ENCODE measurements around the gene TRIM38. TPM values are rescaled to one million over a fixed set of nuclear protein-coding genes. Genes with fewer than 3 reads are reported as not detected.
A peak's percentile ranks its signal among the peaks of the same experiment; 100 is the strongest.

TRIM38 gene
- total RNA-seq, 1 experiment from 2014 or later, result 15.7 TPM

DNA sequence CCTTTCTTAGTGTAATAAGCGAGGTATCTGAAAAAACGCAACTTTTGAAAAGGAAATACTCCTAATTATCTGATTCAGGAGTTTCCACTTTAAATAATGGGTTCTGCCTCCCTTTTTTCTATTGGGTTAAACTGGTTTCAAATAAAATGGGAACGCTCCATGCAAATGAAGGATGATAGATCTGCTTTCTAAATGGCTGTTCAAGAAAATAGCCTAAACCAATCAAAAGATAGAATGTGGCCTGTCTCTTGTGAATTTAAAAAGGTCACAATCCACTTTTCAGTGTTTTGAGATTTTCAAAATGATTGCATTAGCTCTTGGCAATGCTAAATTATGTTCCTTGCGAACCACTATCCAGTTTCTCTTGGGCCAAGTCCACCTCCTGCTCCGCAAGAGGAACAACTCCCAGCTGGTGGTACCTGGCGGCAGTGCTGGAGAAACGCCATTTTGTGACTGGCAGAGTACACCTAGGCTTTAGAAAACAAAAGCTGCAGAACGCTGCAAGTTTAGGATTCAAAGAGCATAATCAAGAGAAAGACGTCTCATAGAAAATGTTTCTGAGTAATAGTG, 56.7 kb downstream of the TRIM38 start:
- no peak for DNase-seq (ENCODE audit: low read depth, low spot score)
- in situ Hi-C loops (cut with HindIII; ENCODE audit: low pct_unique_long_range_greater_than_20kb, low sequenced_read_pairs), result no loop called here

DNA sequence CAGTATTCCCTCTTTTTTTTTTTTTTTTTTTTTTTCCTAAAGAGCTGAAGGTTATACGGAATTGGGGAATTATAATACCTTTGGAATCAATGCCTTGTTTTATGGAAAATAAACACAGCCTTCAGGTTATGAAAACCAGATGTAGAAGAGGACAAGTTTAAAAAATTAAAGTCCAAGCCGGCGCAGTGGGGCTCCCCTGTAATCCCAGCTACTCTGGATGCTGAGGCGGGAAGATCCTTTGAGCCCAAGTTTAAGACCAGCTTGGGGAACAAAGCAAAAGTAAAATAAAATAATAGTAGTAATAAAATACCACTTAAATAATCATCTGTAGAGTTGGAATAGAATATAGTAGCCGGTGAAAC, 57.3 kb downstream of the TRIM38 start:
- no peak for DNase-seq (ENCODE audit: low read depth, low spot score)
- in situ Hi-C loops (cut with HindIII; ENCODE audit: low pct_unique_long_range_greater_than_20kb, low sequenced_read_pairs), result no loop called here

DNA sequence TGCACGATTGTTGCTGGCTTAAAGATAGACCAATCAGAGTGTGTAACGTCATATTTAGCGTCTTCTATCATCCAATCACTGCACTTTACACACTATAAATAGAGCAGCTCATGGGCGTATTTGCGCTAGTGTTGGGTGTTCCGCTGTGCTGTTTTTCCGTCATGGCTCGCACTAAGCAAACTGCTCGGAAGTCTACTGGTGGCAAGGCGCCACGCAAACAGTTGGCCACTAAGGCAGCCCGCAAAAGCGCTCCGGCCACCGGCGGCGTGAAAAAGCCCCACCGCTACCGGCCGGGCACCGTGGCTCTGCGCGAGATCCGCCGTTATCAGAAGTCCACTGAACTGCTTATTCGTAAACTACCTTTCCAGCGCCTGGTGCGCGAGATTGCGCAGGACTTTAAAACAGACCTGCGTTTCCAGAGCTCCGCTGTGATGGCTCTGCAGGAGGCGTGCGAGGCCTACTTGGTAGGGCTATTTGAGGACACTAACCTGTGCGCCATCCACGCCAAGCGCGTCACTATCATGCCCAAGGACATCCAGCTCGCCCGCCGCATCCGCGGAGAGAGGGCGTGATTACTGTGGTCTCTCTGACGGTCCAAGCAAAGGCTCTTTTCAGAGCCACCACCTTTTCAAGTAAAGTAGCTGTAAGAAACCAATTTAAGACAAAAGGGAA, 57.9 kb downstream of the TRIM38 start:
- DNase-seq (ENCODE audit: low read depth, low spot score), result peak; percentile 85
- in situ Hi-C loops (cut with HindIII; ENCODE audit: low pct_unique_long_range_greater_than_20kb, low sequenced_read_pairs), result no loop called here

- in situ Hi-C loops (cut with HindIII; ENCODE audit: low pct_unique_long_range_greater_than_20kb, low sequenced_read_pairs), result no loop called here
- DNase-seq (ENCODE audit: low read depth, low spot score), result no peak
Observed at GRCh38 chr6:26021001-26021349, 58.4 kb downstream of the TRIM38 start.

GRCh38 chr6:26021350-26022131, 58.9 kb downstream of the TRIM38 start:
- peak; percentile 94 for DNase-seq (ENCODE audit: low read depth, low spot score)
- in situ Hi-C loops (cut with HindIII; ENCODE audit: low pct_unique_long_range_greater_than_20kb, low sequenced_read_pairs), result no loop called here

DNA sequence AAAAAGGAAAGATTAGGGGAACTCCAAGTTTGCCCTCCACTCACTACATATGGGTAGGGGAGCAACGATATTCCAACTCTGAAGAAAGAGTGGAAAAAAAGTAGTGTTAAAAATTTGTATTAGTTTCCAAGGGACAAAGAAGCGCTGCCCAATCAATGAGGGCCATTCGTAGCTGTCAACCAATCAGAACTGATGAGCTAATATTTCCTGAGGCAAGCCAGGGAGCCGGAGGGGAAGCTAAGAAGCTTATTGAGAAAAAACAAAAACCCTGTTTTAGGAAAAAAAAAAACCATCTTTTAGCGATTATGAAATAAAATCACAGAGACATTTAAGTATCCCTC, 59.5 kb downstream of the TRIM38 start:
- peak; percentile 78 for DNase-seq (ENCODE audit: low read depth, low spot score)
- in situ Hi-C loops (cut with HindIII; ENCODE audit: low pct_unique_long_range_greater_than_20kb, low sequenced_read_pairs), result no loop called here

GRCh38 chr6:26022737-26023136, 60.1 kb downstream of the TRIM38 start:
- DNase-seq (ENCODE audit: low read depth, low spot score), result no peak
- in situ Hi-C loops (cut with HindIII; ENCODE audit: low pct_unique_long_range_greater_than_20kb, low sequenced_read_pairs), result no loop called here

- no peak for DNase-seq (ENCODE audit: low read depth, low spot score)
- in situ Hi-C loops (cut with HindIII; ENCODE audit: low pct_unique_long_range_greater_than_20kb, low sequenced_read_pairs), result no loop called here
Observed at GRCh38 chr6:26024651-26025046, 62.0 kb downstream of the TRIM38 start.

DNA sequence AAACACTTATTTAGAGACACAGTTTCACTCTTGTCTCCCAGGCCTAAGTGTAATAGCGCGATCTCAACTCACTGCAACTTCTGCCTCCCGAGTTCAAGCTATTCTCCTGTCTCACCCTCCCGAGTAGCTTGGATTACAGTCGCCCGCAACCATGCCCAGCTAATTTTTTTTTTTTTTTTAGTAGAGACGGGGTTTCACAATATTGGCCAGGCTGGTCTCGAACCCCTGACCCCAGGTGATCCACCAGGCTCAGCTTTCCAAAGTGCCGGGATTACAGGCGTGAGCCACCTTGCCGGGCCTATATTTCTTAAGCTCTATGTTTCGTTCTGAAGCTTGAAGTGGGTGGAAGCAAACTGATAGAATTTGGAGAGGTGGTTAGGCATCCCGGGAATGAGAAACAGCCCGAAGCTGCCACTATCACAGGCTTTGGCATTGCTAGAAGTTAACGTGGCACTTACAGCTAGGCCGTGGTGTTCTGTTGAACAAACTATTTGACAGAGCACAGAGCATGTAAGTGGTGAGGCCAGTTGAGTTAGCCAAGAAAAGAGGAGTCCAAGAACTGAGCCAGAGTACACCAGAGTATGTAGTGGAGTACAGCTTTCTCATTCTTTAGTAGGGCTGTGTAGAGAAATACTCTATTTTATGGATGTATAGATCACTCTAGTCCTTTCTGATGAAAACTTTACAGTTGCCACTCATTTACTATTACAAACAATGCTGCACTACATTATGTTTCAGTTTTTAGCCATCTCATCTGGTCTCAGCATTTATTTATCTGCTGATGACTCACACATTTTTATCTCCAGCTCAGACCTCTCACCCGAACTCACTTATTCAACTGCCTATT, 62.7 kb downstream of the TRIM38 start:
- in situ Hi-C loops (cut with HindIII; ENCODE audit: low pct_unique_long_range_greater_than_20kb, low sequenced_read_pairs), result no loop called here
- no peak for DNase-seq (ENCODE audit: low read depth, low spot score)

DNA sequence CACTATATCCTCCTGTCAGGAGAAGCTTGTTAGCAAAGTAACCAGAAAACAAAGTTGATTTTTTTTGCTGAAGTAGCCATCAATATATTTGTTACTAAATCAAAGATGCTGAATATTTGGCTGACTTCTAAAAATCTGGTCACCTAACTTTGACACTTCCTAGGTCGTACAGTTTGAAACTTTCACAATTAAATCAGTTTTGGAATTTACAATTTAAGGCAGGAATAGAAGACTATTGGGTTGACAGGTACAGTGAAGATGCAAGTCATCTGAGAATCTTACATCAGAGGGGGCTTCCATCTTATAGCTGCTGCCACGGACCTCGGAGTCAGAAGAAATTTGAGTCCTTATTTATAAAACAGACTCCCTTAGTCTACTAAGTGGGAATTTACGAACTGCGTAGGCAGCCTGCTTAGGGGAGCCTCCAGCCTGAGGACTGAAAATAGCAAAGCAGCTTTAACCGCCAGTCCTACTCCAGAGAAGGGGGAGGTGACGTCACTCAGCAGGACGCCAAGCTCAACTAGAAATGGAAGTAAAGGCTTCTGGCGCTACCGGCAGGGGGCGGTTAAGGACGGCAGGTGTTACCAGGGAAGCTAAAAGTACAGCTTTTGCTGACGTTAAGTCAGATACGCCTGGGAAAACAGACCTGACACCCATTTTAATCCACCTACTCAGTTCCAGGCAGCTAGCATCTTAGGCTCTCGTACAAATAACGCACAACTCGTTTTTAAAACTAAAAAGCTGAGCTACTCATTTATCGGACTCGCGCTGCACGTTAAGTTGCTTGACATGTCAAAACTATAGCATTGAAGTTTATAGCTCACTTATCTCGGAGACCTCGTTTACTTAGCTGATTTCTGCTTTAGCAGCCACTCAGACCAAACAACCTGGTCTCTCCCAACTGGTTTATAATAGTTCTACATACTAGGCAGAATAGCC, 63.6 kb downstream of the TRIM38 start:
- in situ Hi-C loops (cut with HindIII; ENCODE audit: low pct_unique_long_range_greater_than_20kb, low sequenced_read_pairs), result no loop called here
- DNase-seq (ENCODE audit: low read depth, low spot score), result peak; percentile 98

DNA sequence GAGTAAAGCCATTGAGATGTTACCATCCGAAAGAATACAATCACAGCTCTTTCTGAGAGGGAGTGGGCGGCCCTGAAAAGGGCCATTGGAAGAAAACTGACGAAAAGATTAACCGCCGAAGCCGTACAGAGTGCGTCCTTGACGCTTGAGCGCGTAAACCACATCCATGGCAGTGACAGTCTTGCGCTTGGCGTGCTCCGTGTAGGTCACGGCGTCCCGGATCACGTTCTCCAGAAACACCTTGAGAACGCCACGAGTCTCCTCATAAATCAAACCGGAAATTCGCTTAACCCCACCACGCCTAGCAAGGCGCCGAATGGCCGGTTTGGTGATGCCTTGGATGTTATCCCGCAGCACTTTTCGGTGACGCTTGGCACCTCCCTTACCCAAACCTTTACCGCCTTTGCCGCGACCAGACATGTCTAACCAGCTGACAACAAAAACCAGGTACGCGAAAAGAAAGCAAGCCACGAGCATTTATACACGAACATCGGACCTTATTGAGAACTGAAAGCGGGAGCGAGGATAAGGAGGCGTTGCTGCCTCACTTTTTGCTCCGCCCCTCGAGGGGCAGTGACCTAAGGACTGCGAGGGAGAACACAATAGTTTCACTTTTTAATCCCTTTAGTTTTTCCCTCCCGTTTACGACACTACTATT, 64.4 kb downstream of the TRIM38 start:
- in situ Hi-C loops (cut with HindIII; ENCODE audit: low pct_unique_long_range_greater_than_20kb, low sequenced_read_pairs), result no loop called here

DNA sequence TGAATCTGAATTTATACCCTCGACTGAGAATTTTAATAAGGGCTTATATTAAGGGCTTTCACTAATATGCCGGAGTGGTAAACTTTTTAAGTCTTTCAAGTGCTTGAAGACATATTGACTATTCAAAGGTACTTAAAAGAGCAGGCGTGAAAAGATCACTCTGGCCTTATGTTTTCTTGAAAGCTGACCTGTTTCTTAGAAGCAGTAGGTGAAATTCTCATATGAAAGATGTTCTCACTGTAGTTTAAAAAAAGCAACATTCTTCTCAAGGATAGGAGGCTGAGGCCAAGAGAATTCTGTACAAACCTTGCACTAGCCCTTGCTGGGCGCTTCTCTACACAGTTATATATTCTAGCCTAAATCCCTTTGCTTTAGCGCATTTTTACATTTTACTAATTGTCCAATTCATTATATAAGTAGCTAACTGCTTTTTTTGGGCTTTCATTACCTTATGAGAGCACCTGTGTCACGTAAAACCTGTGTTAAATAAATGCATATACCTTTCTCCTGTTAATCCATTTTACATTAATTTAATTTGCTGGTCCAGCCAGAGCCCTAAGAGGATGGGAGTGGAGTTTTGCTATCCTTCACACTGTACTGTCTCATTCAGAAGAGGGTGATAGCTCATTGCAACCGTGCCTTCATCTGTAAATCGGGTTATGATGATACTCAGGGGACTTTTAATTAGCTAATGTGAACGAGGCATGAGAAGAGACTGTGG, 65.0 kb downstream of the TRIM38 start:
- no peak for DNase-seq (ENCODE audit: low read depth, low spot score)
- in situ Hi-C loops (cut with HindIII; ENCODE audit: low pct_unique_long_range_greater_than_20kb, low sequenced_read_pairs), result no loop called here

More for the DNA sequence above, 64.4 kb downstream of the TRIM38 start:
- DNase-seq (ENCODE audit: low read depth, low spot score), result peak; percentile 100

DNA sequence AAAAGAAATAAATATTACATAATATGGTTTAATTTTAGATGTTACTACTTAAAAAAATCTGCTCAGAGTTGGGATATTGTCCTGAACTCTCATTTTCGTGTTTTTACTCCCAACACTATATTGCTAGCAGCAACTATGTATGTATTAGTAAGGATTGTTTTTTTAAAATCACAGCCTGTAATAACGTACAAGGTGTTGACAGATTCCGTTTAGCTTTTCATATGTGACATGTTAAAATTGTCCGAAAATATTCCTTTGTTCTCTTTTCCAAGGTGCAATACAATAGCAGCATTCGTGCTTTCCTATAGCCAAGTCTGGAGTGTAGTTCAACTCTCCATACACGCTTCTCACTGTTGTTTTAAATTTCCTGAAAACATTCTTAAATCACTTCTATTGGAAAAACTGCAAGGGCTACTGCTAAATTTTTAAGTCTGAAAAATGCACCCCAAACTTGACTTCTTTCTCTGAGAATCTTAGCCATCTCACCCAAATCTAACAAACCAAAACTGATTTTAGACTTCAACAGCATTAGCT, 65.7 kb downstream of the TRIM38 start:
- no peak for DNase-seq (ENCODE audit: low read depth, low spot score)
- in situ Hi-C loops (cut with HindIII; ENCODE audit: low pct_unique_long_range_greater_than_20kb, low sequenced_read_pairs), result no loop called here

- peak; percentile 37 for DNase-seq (ENCODE audit: low read depth, low spot score)
- in situ Hi-C loops (cut with HindIII; ENCODE audit: low pct_unique_long_range_greater_than_20kb, low sequenced_read_pairs), result no loop called here
Observed at GRCh38 chr6:26028746-26029569, 66.4 kb downstream of the TRIM38 start.

DNA sequence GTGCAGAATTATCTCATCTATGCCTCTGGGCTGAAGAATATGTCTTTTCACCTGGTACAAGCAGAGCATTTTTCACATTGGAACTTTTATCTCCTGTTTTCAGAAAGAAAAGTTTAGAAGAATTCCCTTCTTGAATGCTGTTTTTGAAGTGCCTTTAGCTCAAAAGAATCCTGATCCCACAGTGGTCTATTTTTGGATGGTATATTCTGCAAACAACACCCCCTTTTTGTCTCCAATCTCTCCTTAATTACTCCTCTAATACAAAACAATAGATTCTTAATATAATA, 66.9 kb downstream of the TRIM38 start:
- in situ Hi-C loops (cut with HindIII; ENCODE audit: low pct_unique_long_range_greater_than_20kb, low sequenced_read_pairs), result no loop called here
- peak; percentile 69 for DNase-seq (ENCODE audit: low read depth, low spot score)

All from SK-MEL-5 (cell line).